ENCODE results near the gene HACL1. TPM values are rescaled to one million over a fixed set of nuclear protein-coding genes. Genes with fewer than 3 reads are reported as not detected.

Gene HACL1
- polyA plus RNA-seq (2013, experiment 1 of 2; ENCODE audit: insufficient read length): 11.4 TPM
- polyA plus RNA-seq (2013, experiment 2 of 2; ENCODE audit: insufficient read length): 8.9 TPM

DNA sequence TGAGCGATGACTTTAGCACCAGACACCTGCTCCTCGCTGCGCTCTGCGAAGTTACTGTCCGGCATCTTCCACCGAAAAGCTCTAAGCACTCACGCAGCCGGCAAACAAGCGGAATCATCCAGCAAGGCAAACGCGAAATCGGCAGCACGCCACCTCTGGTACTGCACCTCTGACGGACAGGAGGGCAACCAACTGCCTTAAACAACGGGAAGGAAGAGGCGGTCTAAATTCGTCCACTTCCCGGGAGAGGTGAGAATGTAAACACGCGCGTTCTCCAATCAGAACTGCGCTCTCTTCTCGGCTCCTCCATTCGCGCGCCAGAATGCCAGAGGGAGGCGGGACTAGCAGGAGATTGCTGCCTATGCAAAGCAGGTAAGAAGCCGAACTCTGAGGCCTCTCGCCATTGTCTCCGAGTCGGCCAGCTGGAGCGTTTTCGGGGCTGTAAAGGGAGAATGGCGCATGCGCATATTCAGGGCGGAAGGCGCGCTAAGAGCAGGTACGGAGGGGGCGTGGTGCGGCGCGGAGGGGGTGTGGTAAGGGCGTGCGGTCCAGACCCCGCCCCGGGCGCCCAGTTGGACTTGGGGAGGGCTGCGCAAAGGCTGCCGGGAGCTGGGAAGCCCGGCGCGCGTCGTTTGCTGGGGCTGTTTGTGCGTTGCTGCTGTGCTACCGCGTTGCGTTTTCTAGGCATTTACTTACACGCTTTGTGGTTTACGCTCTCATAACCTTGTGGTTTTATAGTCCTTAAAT, at the start of gene HACL1, which contains the start of gene BTD:
Gene HACL1 (minus strand): TSS at position 171 of the 747 bp plus-strand sequence. CDS start 106 bp downstream, at position 65.
Gene BTD (plus strand): TSS at position 347 of the 747 bp plus-strand sequence. CDS start 33,695 bp downstream, outside the sequence.
- peak; percentile 100 for DNase-seq

DNA sequence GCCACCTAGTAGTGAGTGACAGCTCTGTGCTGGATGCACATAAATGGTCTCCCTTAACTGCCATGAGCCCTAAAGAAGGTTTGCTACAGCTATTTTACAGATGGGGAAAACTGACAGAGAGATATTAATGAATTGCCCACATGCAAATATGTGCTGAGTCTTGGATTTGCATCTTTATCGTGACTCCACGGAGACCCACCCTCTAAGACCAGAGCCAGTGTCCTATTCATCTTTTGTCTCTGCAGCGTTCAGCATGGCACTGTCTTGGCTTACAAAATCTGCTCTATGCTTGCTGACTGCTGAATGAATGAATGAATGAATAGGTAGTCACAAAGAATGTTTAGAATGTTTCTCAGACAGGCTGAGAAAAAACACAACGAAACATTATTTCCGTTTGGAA, 48.5 kb upstream of the HACL1 start:
- no peak for DNase-seq

DNA sequence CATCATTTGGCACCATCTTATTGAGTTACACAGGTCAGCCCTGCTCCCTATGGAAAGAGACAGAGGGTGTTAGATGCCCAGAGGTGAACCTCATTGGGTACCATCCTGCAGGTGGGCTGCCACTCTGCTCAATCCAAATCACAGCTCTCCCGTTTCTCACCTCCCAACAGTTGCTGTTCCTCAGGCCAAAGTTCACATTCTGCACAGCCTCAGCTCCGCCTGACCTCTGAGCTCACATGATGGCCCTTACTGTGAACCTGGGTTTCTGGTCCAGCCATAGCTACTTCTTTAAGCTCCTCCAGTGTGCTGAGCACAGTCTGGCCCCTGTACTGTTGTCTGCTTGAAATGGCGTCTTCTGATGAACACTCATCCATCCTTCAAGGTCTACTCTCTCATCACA, 48.0 kb upstream of the HACL1 start:
- DNase-seq: no peak

DNA sequence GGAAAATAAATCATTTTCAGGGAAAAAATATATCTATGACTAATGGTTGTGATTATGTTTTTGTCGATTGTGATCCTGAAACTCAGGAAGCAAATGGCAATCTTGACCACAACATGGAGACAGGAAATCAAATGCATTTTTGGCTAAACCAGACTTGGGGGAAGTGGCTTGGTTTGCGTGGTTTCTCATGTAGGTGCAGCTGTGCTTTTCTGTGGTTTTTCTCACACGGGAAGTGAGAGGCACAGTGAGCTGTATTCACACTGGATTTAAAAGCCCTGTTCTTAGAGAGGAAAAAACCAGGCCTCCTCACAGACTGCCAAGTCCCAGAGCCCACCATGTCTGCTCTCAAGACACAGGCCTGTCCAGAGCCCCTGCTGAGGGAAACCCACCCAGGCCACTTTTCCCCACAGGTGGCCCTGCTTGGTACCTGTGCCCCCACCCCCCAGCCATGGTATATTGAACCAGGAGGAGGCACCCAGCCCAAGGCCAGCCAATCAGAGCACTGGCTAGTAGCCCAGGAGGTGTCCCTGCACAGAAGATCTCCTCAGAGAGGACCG, 46.3 kb upstream of the HACL1 start:
- DNase-seq: peak; percentile 97

DNA sequence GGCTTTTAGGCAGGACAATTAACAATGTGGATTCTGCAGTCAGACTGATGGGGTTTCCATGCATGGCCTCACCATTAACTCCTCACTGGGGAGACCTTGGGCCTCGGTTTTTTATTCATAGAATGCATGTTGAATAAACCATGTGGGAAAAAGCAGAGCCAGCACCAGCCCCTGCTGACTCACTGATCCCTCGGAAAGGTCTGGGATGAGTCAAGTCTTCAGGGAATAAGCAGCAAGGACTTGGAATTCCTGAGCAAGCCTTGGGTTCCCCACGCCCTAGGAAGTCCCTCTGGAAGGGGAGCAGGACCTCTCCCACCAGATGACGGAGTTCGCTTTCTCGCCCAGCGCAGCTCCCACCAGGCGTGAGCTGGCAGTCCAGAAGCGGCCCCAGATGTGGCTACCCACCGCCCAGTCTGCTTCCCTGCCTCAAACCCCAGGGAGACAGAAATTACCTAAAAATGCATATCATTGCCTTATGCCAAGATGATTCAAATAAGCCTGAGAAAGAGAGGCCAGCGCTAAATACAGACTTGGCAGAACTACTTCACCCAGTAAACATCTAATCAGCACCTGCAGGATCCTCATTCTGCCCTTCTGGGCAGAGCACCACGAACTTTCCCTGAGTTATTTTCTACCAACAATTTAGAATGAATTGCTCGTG, 45.6 kb upstream of the HACL1 start:
- peak; percentile 100 for DNase-seq

DNA sequence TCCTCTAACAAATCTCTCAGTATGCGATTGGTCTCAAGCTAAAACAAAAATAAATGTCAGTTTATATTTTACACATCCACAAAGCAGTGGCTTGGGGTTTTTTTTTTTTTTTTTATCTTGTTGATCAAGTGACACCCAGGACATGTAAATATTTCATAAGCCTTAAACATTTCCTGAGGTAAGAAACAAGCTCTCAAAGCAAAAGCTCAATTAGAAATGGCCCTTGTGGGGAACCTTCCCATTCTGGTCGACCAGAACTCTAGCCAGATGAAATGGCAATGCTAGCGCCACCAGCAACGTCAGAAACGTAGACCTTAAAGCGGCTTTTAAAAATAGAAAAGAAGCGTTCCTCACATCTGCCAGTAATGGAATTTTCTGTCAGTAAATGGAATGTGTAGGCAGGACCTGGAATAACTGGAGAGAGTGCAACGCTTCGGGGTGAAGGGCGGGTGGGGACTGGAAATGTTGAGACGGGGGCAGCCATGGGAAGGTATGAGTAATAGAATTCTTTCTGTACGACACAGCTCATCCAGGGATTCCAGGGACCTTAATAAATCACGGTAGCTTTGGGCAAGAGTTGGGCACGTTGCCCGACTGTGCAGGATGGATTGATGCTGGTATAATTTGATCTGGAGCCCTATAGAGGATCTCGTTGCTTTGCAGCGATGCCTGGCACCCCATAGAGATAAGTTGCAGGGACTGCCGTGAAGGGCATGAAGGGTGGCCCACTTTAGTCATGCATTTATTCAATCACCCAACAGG, 44.6 kb upstream of the HACL1 start:
- peak; percentile 99 for DNase-seq

DNA sequence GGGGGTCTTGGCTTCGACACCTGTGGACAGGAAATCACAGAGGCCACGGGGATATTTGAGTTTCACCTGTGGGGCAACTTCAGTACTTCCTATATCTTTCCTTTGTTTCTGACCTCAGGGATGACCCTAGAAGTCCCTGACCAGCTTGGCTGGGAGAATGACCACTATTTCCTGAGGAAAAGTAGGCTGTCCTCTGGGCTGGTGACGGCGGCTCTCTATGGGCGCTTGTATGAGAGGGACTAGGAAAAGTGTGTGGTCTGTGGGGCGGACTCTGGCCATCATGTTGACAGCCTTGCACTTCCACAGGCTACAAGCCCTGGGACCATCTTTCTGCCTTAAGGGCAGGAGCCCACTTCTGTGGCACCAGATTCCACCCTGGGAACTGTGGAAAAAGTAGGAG, 43.9 kb upstream of the HACL1 start:
- no peak for DNase-seq

DNA sequence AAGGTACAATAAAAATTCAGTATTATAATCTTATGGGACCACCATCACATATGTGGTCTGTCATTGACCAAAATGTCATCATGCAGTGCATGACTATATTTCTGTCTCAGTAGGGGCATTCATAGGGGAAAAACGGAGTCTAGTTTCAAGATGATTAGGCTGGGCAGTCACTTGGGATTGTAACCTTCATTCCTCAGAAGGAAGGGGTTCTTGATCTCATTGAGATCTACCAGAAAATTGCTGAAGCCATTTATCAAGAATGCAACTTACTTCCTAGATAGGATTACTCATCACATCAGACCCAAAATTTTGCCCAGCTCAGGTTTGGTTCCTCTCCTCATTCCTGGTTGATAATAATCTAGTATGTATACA, 37.5 kb upstream of the HACL1 start:
- peak; percentile 69 for DNase-seq

DNA sequence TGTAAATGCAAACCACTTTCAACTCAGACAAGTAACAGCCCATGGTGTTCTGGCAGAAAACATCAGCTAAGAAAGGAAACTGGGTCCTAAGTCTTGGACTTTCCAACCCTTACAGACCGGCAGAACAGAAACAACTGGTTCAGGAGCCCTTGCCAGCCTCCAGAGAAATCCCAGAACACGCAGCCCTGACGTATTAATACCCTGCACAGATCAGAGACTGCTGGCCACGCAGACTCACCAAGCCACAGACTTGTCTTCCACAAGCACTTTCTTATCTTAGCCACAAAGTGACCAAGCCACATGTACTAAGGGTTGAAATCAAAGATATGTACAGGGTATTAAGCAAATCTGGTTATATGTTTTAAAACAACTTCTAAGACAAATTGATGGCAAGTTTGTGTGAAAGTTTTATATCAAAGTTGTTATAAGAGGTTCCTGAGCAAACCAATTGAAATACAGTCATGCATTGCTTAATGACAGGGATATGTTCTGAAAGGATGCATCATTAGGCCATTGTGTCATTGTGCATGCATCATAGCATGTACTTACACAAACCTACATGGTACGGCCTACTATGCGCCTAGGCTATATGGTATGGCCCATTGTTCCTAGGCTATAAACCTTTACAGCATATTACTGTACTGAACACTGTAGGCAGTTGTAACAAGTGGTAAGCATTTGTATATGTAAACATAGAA, 37.0 kb upstream of the HACL1 start:
- peak; percentile 34 for DNase-seq

DNA sequence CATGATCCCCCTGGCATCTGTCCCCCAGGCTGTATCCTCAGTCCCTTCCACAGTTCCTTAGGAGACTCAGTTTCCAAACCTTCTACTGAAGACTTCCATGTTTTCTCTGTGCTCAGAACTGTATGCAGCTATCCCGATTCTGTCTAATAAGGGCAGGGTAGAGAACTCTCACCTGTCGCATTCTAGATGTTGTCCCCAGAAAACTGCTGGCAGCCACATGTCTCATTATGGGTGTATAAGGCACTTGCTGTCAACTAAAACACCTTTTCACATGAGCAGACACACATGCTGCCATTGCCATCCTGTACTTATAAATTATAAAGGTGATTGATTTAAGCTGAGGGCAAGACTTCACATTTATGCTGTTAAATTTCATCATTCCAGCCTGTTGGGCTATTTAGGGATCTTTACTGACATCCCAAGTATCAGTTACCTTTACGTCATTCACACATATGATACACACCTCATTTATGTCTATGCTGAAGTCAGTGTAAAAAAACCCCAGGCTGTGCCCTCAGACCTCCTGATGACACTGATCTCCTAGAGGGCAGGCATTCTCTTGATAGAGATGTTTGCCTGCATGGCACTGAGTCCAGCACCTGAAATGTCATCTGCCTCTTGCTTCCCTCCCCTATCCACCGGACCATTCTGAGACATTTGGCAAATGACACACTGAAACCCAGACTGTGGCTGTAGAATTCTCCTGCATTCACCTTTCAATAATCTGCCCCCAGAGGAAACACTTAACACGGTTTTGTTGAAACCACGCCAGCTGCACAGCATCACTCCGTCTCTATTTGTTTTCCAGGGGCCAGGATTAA, 36.0 kb upstream of the HACL1 start:
- no peak for DNase-seq

DNA sequence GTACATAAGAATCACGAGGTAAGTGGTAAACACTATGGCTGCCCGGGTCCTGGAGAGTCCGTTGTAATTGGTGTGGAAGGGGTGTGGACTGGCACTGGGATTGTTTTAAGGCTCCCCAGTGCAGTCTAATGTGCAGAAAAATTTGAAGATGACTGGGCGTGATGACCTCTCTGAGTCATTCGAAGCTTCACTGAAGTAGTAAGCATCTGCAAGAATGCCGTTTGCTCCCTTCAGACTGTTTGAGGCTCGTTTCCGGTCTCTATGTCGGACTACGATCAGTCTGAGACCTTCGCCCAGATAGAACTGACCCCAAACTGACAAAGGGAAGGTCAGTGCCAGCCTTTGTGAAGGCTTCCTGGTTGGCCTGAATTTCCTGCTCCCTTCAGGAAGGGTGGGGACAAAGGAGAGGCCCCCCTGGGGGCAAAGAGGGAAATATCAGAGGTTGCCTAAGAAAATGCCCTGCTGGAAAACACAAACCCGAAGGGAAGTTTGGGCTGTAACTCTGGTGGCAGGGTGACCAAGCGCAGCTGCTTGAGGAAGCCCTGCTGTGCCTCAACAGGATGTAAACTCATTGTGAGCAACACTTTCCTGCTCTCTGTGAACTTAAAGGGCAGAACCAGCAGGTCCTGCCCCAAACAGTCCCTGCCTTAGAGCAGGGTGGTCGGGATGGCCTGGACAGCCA, 34.8 kb upstream of the HACL1 start:
- peak; percentile 97 for DNase-seq

DNA sequence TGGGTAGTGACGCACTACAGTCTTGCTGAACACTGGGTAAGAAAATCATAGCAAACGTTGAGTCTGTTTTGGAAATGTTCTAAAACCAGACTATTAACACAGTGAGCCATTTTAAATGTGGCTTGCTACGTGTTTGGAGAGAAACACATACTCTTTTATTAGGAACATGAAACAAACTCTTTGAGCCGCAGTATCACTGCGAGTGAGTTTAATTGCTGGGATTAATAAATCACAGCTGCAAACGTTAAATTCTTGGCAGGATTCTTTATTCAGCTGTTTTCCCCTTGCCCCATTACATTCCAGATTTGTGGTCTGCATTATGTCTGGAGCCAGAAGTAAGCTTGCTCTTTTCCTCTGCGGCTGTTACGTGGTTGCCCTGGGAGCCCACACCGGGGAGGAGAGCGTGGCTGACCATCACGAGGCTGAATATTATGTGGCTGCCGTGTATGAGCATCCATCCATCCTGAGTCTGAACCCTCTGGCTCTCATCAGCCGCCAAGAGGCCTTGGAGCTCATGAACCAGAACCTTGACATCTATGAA, 33.8 kb upstream of the HACL1 start:
- DNase-seq: peak; percentile 67

DNA sequence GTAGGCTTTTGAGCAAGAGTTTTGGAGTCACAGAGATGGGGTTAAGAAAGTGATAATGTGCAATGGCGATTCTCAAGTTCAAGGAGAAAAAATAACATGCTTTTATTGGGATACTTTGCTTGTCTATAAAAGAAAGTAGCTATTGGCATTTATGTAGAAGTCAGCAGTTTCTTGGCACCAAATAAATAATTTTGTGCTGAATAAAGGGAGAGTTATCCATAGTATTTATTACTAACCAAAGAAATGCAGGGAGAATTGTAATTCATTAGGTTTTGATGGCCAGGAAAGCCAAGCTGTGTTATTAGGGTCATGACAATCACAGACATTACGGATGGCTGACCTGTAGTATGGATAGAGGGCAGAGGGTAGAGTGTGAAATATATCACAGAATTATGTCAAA, 33.3 kb upstream of the HACL1 start:
- DNase-seq: no peak

DNA sequence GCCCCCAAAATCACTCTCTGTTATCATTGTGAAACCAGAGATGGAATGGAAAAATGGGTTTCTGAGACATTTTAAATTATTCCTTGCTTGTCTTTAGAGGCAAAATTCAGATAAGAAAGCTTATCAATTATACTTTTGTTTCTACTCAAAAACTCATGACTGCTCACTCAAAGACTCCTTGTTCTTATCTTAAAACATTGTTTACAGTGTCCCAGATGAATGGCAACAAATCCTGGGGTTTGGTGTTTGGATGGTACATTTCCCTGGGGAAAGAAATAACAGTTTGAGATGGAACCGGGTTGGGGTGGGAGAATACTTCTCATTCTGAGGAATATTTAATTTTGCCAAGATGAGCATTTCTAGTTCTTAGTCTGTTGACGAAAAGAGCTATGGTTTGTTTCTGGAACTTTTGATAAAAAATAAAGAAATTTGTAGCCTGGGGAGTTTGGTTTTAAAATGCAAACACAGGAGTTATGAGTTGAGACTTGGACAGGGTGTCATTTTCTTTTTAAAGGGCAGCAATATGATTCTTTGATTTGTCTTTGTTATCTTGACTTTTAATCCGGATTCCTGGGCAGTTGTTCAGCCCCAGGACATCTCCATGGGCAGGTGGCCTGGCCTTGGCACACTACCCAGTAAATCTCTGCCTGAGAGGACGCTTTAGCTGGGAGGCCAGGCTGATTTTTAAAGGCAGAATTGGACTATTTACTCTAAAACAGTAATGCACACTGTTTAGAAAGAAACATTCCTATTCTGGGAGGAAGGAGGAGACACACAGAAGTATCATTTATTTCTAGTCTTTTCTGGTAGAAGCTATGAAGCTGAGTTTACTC, 32.6 kb upstream of the HACL1 start:
- DNase-seq: peak; percentile 26

DNA sequence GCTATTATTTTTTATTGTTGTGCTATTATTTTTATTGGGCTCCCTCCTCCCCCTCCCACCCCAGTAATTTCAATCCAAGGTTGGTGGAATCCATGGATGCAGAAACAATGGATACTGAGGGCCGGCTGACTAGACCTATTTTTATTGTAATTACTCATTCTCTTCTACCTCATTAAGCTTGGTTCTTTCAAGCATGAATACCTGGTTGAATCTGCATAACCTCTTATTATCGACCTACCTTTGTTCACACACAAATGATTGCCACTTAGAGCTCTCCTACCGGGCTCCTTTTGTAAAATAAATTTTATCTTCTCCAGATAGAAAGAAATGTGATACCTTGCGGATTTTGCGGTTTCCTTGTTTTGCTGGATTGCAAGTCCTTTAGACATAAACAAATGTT, 31.8 kb upstream of the HACL1 start:
- no peak for DNase-seq

DNA sequence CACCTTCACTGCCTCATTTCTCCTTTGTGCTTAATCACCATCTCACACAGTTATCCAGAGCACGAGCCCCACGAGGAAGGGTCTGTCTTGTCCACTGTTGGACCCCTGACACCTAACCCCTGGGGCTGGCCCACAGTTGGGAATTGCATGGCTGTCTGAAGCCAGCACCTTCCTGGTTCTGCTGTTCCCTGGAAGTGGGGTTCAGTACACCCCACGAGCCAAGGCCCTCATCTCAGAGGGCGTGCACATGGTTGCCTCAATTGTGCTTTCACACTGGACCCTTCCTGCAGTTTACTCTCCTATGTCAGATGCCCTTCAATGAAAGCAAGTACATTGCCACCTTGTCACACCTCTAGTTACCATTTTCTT, 30.8 kb upstream of the HACL1 start:
- DNase-seq: no peak

DNA sequence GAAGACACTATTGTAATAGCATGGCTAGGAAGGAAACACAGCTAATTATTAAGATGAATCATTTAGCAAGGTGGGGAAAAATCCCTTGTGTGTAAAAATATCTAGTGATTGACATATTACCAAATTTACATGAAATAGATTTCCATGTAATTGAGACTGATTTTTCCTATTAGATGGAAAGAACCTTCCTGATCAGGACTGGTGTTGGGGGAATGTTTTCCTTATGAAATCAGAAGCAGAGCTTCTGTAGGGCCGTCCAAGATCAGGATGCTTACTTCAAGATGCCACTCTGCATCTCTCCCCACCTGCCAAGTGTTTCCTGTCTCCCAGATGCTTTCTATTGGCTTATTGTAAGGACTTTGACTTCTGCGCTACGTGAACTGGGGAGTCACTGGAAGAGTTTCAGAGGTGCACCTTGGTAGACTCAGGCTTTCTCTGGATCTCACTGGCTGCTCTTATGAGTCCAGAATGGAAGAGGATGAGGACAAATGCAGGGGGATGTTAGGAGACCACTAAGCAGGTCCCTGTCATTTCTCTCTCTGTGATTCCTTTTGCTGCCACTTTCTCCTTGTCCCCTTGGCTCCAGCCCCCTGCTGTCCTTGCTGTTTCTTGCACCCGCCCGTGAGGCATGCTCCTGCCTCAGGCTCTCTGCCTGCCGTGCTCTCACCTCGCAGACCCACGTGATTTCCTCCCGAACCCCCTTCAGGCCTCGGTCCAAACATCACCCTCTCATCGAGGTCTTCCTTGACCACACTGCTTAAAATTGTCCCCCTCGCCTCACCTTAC, 30.2 kb upstream of the HACL1 start:
- DNase-seq: no peak

DNA sequence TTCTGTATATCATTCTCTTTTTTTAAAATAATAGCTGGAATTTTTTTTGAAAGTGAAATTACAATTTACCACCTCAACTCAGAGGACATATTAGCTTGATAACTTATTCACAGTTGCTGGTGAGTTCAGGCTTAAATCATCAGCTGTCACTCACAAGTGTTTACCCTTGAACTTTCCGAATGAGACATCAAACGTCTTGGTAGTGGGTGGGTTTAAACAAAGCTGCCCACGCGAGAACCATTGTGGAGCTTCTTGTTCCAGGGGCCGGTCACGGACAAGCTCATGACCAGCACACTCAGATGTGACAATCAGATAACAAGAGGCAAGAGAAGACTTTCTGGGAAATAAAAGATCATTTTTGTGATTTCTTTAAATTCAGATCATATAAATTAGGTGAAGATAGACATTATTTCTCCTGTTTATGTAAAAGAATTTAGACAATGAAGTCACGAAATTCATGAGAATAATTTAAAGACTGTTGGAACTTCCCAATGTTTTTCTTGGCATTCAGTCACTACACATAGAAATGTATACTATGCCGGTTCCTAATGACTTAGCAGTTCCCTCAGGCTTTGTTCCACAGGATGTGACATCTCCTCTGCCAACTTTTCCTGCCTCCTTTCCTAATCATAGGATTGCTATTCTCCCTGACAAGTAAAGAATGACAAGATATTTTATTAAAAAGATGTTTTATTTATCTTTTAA, 29.4 kb upstream of the HACL1 start:
- DNase-seq: peak; percentile 97

Data from fibroblast of skin of back (primary cell).